NB4 (cell line): ENCODE measurements around the gene ADORA1.

Experiments used
- DNase-seq: peaks from one replicate; pipeline ENCODE4 v3.0.0; 2010; ENCODE audit warnings: low read depth
- H3K4me3 ChIP-seq: one replicate; pipeline ENCODE4 v1.5.1; 2011; ENCODE audit warnings: mild to moderate bottlenecking, low read depth, low read length, moderate library complexity
- MAX ChIP-seq: IDR thresholded peaks from 2 replicates; pipeline ENCODE4 v1.6.1; 2011; ENCODE audit warnings: low read depth, low read length
- MYC ChIP-seq: IDR thresholded peaks from 2 replicates; pipeline ENCODE4 v1.6.1; 2011; ENCODE audit warnings: low read depth, low read length
- POLR2A ChIP-seq: IDR thresholded peaks from 2 replicates; pipeline ENCODE4 v1.6.1; 2011; ENCODE audit warnings: mild to moderate bottlenecking; ENCODE audit not compliant: insufficient read length; ENCODE audit errors: extremely low read depth
- TF ChIP-seq, protein P1 (sequence below): IDR thresholded peaks from one replicate; pipeline ENCODE4 v1.5.1; 2012; ENCODE audit warnings: low read depth, low read length

ADORA1 gene

GRCh38 chr1:203097001-203097400 is 30.5 kb upstream of the ADORA1 start:
- no peak overlapping the region for H3K4me3 ChIP-seq
- DNase-seq = no peak
- no peak for TF ChIP-seq MYC
- no peak for TF ChIP-seq MAX
- TF ChIP-seq, protein P1, sequence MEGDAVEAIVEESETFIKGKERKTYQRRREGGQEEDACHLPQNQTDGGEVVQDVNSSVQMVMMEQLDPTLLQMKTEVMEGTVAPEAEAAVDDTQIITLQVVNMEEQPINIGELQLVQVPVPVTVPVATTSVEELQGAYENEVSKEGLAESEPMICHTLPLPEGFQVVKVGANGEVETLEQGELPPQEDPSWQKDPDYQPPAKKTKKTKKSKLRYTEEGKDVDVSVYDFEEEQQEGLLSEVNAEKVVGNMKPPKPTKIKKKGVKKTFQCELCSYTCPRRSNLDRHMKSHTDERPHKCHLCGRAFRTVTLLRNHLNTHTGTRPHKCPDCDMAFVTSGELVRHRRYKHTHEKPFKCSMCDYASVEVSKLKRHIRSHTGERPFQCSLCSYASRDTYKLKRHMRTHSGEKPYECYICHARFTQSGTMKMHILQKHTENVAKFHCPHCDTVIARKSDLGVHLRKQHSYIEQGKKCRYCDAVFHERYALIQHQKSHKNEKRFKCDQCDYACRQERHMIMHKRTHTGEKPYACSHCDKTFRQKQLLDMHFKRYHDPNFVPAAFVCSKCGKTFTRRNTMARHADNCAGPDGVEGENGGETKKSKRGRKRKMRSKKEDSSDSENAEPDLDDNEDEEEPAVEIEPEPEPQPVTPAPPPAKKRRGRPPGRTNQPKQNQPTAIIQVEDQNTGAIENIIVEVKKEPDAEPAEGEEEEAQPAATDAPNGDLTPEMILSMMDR = no peak
- no peak for TF ChIP-seq POLR2A

DNA sequence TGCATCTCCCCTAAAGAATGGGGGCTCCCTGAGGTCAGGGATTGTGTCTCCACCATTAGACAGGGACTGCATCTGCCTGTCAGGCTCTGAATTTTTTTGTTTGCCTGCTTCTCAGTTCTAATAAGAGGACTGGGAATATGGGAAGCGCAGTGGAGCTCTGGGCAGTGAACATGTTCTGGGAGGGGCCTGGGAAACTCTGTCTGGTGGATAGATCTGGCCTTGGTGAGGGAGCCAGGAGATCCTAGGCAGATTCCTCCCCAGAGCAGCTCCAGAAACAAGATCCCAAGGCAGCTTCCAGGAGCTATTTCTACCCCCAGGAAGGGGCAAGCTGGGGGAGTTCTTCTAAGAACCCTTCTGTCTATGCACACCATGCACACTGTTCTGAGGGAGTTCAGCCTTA is 29.1 kb upstream of the ADORA1 start:
- H3K4me3 ChIP-seq = no peak overlapping the region
- TF ChIP-seq POLR2A (no peak), MAX (no peak)
- TF ChIP-seq, protein P1 = no peak
- no peak for DNase-seq

GRCh38 chr1:203098914-203099520 is 28.5 kb upstream of the ADORA1 start:
- H3K4me3 ChIP-seq = no peak overlapping the region
- no peak for TF ChIP-seq POLR2A
- TF ChIP-seq, protein P1 = no peak
- TF ChIP-seq MAX = no peak
- no peak for TF ChIP-seq MYC
- no peak for DNase-seq

DNA sequence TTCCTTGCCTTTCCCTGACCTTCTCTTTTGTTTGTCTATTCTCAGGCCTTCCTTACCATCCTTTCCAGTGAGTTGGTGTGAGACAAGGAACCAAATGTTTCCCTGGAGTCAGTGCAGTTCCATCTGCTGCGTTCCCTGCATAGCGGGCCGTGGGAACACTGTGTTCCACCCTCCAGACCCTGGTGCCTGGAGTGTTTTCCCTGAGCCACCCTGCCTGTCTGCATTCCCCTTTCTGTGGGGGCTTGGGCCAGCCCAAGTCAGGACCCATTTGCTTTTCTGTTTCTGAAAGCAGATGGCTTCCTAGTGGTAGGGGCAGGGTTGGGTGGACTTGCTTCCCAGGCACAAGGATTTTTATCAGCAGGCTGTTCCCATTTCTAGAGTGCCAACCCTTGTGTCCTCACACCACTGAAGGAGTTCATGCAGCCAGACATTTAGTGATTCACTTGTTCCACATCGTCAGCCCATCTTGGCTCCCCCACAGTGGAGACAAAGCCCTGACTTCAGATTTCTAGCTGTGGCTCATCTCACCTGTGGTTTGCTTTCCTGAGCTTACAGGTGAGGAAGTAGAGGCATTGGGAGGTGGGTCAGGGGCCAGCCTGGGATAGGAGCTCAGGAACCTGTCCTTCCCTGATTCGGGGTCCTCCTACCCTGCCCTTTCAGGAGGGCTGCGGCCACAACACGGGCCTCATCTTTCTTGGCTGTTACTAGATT is 27.6 kb upstream of the ADORA1 start:
- TF ChIP-seq MAX = no peak
- TF ChIP-seq POLR2A = no peak
- no peak for TF ChIP-seq MYC
- TF ChIP-seq, protein P1 = no peak
- DNase-seq = no peak
- H3K4me3 ChIP-seq = no peak overlapping the region

- DNase-seq = no peak
- TF ChIP-seq, protein P1 = no peak
- no peak for TF ChIP-seq MYC
- TF ChIP-seq POLR2A = no peak
- no peak for TF ChIP-seq MAX
- no peak overlapping the region for H3K4me3 ChIP-seq
These were observed 27.0 kb upstream of the ADORA1 start for GRCh38 chr1:203100516-203100869.
